NCI-H1694 (cell line): ENCODE data around the gene AFAP1.

ENCODE experiments used
- DNase-seq: peaks from one replicate; lab custom pipeline; 2025; lab: John Stamatoyannopoulos, UW

The AFAP1 gene

DNA sequence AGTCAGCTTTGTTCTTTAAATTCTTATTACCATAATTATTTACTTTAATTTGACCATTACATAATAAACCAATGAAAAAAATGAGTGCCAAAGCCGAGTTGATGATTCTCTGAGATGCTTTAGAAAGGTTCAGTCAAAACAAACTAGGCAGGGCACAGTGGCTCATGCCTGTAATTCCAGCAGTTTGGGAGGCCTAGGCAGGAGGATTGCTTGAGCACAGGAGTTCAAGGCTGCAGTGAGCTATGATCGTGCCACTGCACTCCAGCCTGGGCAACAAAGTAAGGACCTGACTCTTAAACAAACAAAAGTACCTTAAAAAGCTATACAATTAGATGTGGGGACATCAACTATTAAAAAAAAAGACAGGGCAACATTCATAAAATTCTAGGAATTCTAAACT, 75.0 kb downstream of the AFAP1 start:
- no peak for DNase-seq

- DNase-seq, result no peak
Measured at GRCh38 chr4:7863911-7864681, 75.6 kb downstream of the AFAP1 start.

GRCh38 chr4:7862561-7863192, 77.0 kb downstream of the AFAP1 start:
- DNase-seq, result no peak

DNA sequence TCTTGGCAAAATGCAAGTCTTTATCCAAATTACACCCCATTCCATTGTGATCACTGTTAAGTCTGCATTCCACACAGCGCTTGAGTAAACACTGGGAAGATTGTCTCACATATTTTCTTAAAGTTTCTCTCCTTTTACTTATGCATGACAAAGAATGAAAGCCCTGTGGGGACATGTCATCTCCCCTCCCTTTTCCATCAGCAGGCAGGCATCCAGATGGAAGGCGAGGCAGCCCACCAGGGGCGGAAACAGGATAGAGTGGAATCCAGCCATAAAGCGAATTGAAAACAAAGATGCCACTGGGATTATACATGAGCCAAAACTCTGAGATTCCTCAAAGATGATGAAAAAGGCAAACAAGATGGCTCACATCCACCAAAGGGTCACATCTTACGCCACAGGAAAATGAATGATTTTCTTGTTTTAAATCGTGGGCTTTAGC, 78.2 kb downstream of the AFAP1 start:
- no peak for DNase-seq

GRCh38 chr4:7860600-7861163, 79.0 kb downstream of the AFAP1 start:
- DNase-seq, result peak; percentile 50

DNA sequence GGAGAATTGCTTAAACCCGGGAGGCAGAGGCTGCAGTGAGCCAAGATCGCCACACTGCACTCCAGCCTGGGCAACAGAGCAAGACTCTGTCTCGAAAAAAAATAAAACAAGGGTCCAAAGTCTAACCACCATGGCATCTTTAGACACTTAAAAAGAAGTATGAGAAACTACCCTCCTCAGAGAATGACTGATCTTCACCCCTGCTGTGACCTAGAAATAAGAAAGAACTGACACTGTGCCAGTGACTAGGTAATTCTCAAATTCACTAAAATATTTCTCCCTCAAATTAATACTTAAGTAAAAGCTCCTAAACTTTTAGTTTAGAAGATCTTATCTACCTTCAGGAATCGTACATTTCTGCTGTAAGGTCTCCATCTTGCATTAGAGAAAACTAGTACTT, 80.3 kb downstream of the AFAP1 start:
- no peak for DNase-seq

- DNase-seq, result no peak
Measured at GRCh38 chr4:7858498-7858897, 81.2 kb downstream of the AFAP1 start.

- no peak for DNase-seq
Measured at GRCh38 chr4:7857993-7858392, 81.7 kb downstream of the AFAP1 start.

DNA sequence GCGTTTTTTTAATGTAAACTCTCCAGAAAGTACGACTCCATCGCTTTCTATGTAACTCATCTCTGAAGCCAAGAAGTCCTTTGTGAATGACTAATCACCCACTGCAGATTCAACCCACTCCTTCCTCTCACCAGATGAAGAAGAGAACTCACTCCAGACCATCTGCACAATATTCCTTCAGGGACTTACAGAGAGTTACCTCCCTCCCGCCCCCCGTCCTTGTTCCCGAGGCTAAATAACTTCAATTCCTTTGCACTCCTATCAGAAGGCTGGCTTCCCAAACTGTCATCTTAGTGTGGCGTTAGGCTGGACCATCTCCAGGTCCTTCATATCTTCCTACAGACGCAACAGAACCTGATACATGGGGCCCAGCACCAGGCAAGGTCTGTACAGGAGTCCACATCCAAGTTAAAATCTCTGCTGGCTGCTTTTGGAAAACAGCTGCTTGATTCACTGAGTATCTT, 82.4 kb downstream of the AFAP1 start:
- DNase-seq, result no peak

DNA sequence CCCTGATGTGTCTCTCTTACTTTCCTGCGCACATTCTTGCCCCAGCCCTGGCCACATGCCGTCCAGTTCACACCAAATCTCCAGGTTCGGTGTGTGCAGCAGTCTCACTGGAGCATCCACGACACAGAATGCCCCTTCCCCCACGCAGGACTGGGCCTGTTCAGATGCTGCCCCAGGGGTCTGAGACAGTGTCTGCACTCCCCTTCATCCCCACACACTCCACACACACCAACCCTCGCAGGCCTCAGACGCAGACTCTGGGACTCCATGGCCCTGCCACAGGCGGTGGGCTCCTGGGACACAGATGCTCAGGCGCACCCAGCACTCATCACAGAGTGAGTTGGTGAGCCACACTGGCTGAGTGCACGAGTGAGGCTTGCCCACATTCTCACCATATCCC, 83.9 kb downstream of the AFAP1 start:
- DNase-seq, result no peak

DNA sequence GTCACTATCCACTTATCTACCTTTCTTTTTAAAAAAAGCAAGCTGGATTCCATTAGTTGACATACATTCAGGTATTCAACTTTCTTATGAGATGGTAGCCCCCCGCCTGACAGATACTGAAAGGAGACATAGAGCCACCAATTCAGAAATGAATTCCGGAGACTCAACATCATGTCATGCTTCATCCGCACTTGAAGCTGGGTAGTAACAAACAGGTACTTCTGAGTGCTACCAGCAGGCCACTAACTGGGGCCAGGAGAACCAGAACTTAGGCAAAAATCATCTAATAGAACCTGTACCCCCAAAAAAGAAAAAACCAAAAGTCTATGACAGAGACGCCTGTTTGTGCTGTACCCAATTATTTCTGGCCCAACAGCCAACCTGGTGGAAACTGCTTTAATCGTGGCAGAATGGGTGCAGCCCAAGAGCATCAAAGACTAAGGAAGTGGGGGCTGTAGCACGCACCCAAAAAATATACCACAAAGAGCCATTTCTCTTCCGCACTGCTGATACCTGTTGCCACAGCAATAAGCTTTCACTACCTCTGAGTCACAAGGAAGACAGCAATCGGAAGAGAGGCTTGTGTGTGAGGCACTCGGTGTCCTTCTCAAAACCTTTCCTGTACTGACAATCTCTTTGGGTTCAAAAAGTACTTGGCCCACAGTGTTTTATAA, 84.8 kb downstream of the AFAP1 start:
- no peak for DNase-seq

DNA sequence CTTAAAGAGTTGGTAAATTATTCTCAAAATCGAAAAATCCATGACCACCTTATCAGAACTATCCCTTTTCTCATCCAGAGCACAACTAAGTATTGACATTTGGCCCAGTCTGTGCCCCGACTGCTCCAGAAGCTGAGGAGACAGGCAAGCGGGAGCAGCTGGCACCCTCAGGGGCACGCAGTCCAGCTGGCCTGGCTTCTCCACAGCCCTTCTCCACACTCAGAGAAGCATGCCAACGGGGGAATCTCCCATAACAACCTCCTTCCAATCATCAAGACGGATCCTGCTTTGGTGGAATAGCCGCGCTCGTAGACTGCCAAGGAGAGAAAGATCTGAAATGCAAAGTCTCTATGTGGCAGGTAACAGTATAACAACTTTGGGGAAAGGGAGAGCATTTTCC, 85.4 kb downstream of the AFAP1 start:
- no peak for DNase-seq

DNA sequence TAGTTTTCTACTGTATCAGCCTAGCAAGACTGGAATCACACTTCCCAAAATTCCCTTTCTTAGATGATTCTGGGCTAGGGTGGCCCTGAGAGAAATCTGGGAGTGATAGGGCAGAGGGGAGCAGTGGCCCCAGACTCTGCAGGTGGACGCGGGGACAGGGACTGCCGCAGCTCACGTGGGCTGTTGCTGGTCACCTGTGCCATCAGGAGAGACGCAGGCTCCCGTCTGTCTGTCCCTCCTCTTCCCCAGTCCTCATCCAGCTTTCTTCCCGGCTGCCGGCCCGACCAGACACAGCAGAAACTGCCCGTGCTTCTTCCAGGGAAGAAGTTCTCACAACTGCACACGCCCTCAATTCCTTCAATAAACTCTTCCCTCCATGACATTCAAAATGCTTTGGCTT, 86.4 kb downstream of the AFAP1 start:
- DNase-seq, result no peak

DNA sequence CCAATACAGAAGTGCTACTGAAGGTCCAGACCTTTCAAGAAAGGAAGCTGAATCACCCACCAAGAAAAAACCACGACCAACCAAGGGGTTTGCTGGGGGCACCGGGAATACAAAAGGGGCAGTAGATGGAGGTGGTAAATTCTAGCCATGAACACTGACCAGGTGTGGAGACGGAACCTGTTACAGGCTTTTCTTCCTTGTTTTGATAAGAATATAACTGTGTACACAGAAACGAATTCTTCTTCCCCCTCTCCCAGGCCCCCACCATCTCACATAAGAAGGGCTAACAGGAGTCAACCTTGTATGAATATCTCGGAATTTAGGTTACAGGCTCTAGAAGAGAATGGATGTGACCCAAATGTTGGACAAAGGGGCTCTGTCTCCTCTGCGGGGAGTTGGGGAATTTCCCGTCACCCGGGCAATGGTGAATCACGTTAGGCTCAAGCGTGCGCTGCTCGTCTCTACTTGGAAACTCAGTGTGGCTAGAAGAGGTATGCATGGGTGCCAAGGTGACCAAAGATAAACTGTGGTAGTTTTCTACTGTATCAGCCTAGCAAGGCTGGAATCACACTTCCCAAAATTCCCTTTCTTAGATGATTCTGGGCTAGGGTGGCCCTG, 87.0 kb downstream of the AFAP1 start:
- DNase-seq, result no peak

- no peak for DNase-seq
Measured at GRCh38 chr4:7850489-7850888, 89.2 kb downstream of the AFAP1 start.

DNA sequence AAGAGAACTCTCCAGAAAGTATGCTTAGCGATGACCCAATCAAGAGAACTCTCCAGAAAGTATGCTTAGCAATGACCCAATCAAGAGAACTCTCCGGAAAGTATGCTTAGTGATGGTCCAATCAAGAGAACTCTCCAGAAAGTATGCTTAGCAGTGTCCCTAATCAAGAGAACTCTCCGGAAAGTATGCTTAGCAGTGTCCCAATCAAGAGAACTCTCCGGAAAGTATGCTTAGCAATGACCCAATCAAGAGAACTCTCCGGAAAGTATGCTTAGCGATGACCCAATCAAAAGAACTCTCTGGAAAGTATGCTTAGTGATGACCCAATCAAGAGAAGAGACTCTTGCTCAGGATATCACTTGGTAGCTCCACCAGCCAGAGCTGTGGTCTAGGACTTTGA, 92.5 kb downstream of the AFAP1 start:
- no peak for DNase-seq

GRCh38 chr4:7845493-7846128, 94.0 kb downstream of the AFAP1 start:
- no peak for DNase-seq

DNA sequence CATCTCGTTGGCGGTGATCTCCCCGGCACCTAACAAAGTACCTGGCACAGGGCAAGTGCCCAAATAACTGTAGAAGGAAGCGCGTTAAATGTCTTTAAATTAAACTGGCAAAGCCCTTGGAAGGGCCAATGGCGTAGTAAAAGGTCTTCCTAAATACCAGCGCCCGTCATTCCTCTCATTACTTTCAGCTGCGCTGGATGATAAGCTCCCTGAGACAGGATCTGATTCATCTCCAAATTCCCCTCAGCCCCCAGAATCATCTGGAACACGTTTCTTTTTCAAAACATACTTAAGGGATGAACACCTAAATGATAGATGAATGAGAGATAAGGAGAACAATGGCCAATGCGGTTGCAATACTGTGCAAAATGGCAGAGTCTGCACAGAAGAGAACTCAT, 95.1 kb downstream of the AFAP1 start:
- no peak for DNase-seq

DNA sequence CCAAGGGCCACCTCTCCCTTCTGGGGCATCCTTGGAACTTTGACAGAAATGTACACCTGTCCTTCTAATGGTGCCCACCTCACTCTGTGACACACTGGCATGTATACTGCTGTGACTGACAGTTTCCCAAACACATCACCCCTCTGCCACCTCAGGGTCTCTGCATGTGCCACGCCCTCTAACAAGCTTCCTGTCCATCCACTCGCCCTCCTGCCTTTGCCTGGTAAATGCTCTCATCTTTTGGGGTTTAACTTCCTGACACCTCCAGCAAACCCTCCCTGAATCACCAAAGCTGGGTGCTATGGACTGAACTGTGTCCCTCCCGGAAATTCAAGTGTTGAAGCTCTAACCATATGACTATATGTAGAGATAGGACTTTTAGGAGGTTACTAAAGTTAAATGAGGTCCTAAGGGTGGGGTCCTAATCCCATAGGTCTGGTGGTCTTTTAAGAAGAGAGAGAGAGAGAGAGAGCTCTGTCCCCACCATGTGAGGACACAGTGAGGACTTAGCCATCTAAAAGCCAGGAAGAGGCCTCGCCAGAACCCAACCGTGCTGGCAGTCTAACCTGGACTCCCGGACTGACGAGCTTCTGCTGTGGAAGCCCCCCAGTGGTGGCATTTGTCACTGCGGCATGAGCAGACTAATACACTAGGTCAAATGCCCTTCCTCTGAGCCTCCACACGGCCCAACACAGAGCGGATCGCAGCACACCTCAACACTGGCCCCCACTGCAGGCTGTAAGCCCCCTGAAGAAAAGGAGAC, 95.6 kb downstream of the AFAP1 start:
- no peak for DNase-seq

- DNase-seq, result no peak
Measured at GRCh38 chr4:7842384-7843279, 97.0 kb downstream of the AFAP1 start.
